Progenitor cell of endocrine pancreas (in vitro differentiated cells): ENCODE results near the gene HOXB3. TPM values are rescaled to one million over a fixed set of nuclear protein-coding genes. Genes with fewer than 3 reads are reported as not detected.

Experiments used
- DNase-seq: peaks from one replicate; pipeline ENCODE4 v3.0.0; 2021; ENCODE audit warnings: low spot score; ENCODE audit not compliant: unreplicated experiment
- H3K27ac Mint-ChIP-seq: 2 replicates; pipeline ENCODE4 v1.8.0; 2021; ENCODE audit warnings: mild to moderate bottlenecking, moderate library complexity, mixed read lengths
- H3K27me3 Mint-ChIP-seq: 2 replicates; pipeline ENCODE4 v1.8.0; 2021; ENCODE audit warnings: mixed read lengths
- H3K36me3 Mint-ChIP-seq: 2 replicates; pipeline ENCODE4 v1.8.0; 2022; ENCODE audit warnings: mixed read lengths; ENCODE audit not compliant: insufficient read depth
- H3K4me1 Mint-ChIP-seq: 2 replicates; pipeline ENCODE4 v1.8.0; 2021; ENCODE audit warnings: low read depth, mixed read lengths
- H3K4me3 Mint-ChIP-seq: 2 replicates; pipeline ENCODE4 v1.8.0; 2021; ENCODE audit warnings: low read depth, mild to moderate bottlenecking, moderate library complexity, mixed read lengths
- H3K9me3 Mint-ChIP-seq: 2 replicates; pipeline ENCODE4 v1.8.0; 2021; ENCODE audit warnings: low read depth, mixed read lengths
- CTCF ChIP-seq: fragments of 200-600 bp; sonication (generic); IDR thresholded peaks from one replicate; pipeline ENCODE4 v1.5.0; 2021; ENCODE audit warnings: antibody characterized with exemption, mild to moderate bottlenecking; ENCODE audit not compliant: unreplicated experiment
- total RNA-seq: library from RNA; stranded (reverse); gene quantifications from 2 replicates; pipeline ENCODE4 v1.2.1, GENCODE V29; 2021

HOXB3 gene
- total RNA-seq, 1 donor from 2014 or later, result 19.4 TPM

- H3K27ac Mint-ChIP-seq, result peak overlapping the region; percentile 93
- peaks cover 9% of the 10 kb centered on the region for H3K36me3 Mint-ChIP-seq
- peak overlapping the region; percentile 82 for H3K4me3 Mint-ChIP-seq
- H3K4me1 Mint-ChIP-seq, result peaks cover 47% of the 10 kb centered on the region
- DNase-seq, result no peak
- H3K27me3 Mint-ChIP-seq, result peaks cover 86% of the 10 kb centered on the region
- no peak for TF ChIP-seq CTCF
- no peaks in the 10 kb centered on the region for H3K9me3 Mint-ChIP-seq
These were observed 35.4 kb downstream of the HOXB3 start for GRCh38 chr17:48554412-48555257.

DNA sequence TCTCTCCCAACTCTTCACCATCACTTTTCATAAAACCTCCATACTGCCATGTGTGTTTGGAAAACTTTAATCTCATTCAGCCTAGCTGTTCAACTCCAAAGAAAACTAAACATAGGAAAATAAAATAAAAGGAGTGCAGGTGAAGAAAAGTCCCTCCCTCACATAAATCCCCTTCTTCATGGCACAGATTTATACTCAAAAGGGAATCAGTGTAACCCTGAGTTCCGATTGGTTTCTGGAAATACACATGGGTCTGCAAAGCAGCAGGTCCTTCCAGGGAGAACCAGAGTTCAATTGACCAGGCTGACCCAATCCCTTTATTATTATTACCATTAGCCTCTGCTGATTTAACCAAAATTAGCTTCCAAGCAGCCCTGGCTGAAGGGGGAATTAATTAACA is 36.2 kb downstream of the HOXB3 start:
- H3K4me1 Mint-ChIP-seq, result peaks cover 45% of the 10 kb centered on the region

DNA sequence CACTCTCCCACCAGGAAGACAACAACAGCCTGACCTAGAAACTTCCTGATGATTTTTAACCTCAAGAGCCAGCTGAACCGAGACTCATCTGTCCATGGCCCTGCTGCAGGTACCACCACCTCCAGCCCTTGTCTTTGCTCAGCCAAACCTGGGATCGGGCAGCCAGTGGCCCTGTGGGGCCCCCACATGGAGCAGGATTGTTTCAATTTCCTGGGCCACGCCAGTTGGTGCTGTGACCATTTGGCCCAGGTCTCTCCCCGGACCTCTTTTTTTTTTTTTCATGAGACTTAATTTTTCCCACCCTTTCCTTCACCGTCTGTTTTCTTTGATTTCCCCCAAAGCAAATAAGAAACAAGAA is 36.9 kb downstream of the HOXB3 start:
- Mint-ChIP-seq H3K27ac (no peak overlapping the region), H3K4me3 (peak overlapping the region; percentile 31), H3K36me3 (peaks cover 10% of the 10 kb centered on the region), H3K4me1 (peaks cover 41% of the 10 kb centered on the region), H3K27me3 (peaks cover 82% of the 10 kb centered on the region), H3K9me3 (no peaks in the 10 kb centered on the region)
- TF ChIP-seq CTCF, result no peak
- no peak for DNase-seq

More for the DNA sequence above, 36.2 kb downstream of the HOXB3 start:
- Mint-ChIP-seq H3K27me3 (peaks cover 83% of the 10 kb centered on the region), H3K27ac (peak overlapping the region; percentile 19), H3K9me3 (no peaks in the 10 kb centered on the region), H3K36me3 (peaks cover 10% of the 10 kb centered on the region), H3K4me3 (peak overlapping the region; percentile 82)
- no peak for TF ChIP-seq CTCF
- DNase-seq, result no peak

DNA sequence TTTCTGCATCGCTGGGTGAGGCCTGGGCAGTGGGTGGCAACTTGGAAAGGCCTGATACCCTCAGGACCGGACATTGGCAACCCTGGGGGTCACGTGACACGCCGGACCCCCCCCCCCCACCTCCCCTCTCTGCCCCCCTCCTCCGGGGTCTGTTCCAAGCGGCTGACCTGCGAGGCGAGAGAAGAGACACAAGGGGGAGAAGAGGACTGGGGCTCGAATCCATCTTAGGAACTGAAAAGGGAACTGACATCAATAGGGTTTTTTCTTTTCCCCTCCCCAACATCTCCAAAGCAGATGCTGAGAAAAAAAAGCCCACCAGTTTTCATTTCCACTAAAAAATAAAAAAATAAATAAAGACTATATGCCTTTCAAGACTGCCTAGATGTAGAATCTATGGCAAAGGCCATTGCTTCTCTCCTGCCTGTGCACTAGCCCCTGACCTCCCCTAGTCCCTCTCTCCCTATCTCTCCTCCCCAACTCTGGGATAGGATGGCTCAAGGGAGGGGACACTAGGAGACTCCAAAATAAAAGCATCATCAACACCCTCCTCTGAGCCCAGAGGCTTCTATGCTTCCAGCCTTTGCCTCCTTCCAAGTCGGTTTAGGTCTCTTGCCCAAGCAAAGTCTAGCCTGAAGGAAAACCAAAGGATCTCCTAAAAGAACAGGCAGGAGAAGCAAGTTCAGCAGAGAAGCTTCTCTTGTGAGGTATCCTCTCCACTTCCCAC is 37.4 kb downstream of the HOXB3 start:
- no peaks in the 10 kb centered on the region for H3K9me3 Mint-ChIP-seq
- H3K27ac Mint-ChIP-seq, result peak overlapping the region; percentile 50
- peaks cover 82% of the 10 kb centered on the region for H3K27me3 Mint-ChIP-seq
- H3K4me1 Mint-ChIP-seq, result peaks cover 40% of the 10 kb centered on the region
- TF ChIP-seq CTCF, result no peak
- no peak for DNase-seq
- H3K36me3 Mint-ChIP-seq, result peaks cover 10% of the 10 kb centered on the region
- peak overlapping the region; percentile 31 for H3K4me3 Mint-ChIP-seq

- H3K27me3 Mint-ChIP-seq, result peaks cover 83% of the 10 kb centered on the region
- TF ChIP-seq CTCF, result no peak
- no peaks in the 10 kb centered on the region for H3K9me3 Mint-ChIP-seq
- DNase-seq, result no peak
- peaks cover 42% of the 10 kb centered on the region for H3K4me1 Mint-ChIP-seq
- H3K4me3 Mint-ChIP-seq, result no peak overlapping the region
- peaks cover 10% of the 10 kb centered on the region for H3K36me3 Mint-ChIP-seq
- H3K27ac Mint-ChIP-seq, result peak overlapping the region; percentile 27
These were observed 38.2 kb downstream of the HOXB3 start for GRCh38 chr17:48551596-48552465.
